NCI-H748 (cell line): ENCODE measurements around the gene KCTD16.

Experiments
- DNase-seq: peaks from one replicate; lab custom pipeline; 2025; ENCODE audit not compliant: unreplicated experiment; lab: John Stamatoyannopoulos, UW

Gene KCTD16

GRCh38 chr5:144329681-144330080, 159.0 kb downstream of the KCTD16 start:
- DNase-seq: no peak

GRCh38 chr5:144331361-144331760, 160.7 kb downstream of the KCTD16 start:
- no peak for DNase-seq

GRCh38 chr5:144332265-144332664, 161.6 kb downstream of the KCTD16 start:
- peak; percentile 66 for DNase-seq

- DNase-seq: peak; percentile 93
These were observed 162.8 kb downstream of the KCTD16 start for GRCh38 chr5:144333336-144333920.

- peak; percentile 97 for DNase-seq
These were observed 164.9 kb downstream of the KCTD16 start for GRCh38 chr5:144335561-144335960.

- peak; percentile 55 for DNase-seq
These were observed 165.7 kb downstream of the KCTD16 start for GRCh38 chr5:144336191-144336961.

GRCh38 chr5:144352330-144352729, 181.7 kb downstream of the KCTD16 start:
- peak; percentile 62 for DNase-seq

- no peak for DNase-seq
These were observed 182.2 kb downstream of the KCTD16 start for GRCh38 chr5:144352732-144353317.

- peak; percentile 73 for DNase-seq
These were observed 185.8 kb downstream of the KCTD16 start for GRCh38 chr5:144356489-144356888.

- no peak for DNase-seq
These were observed 190.7 kb downstream of the KCTD16 start for GRCh38 chr5:144361406-144361805.

GRCh38 chr5:144365885-144366284, 195.2 kb downstream of the KCTD16 start:
- no peak for DNase-seq

GRCh38 chr5:144367991-144368390, 197.3 kb downstream of the KCTD16 start:
- no peak for DNase-seq

GRCh38 chr5:144368556-144368955, 197.9 kb downstream of the KCTD16 start:
- peak; percentile 46 for DNase-seq

GRCh38 chr5:144369006-144369405, 198.3 kb downstream of the KCTD16 start:
- DNase-seq: peak; percentile 77

- DNase-seq: peak; percentile 14
These were observed 199.6 kb downstream of the KCTD16 start for GRCh38 chr5:144370273-144370672.

GRCh38 chr5:144374637-144375036, 204.0 kb downstream of the KCTD16 start:
- no peak for DNase-seq

- no peak for DNase-seq
These were observed 206.5 kb downstream of the KCTD16 start for GRCh38 chr5:144377207-144377606.

GRCh38 chr5:144378681-144379080, 208.0 kb downstream of the KCTD16 start:
- DNase-seq: peak; percentile 62

- DNase-seq: no peak
These were observed 214.9 kb downstream of the KCTD16 start for GRCh38 chr5:144385597-144385996.

- DNase-seq: no peak
These were observed 215.6 kb downstream of the KCTD16 start for GRCh38 chr5:144386315-144386714.

- peak; percentile 55 for DNase-seq
These were observed 219.5 kb downstream of the KCTD16 start for GRCh38 chr5:144390133-144390532.

- no peak for DNase-seq
These were observed 220.4 kb downstream of the KCTD16 start for GRCh38 chr5:144391044-144391443.
